Epidermal melanocyte (primary cell): ENCODE results near the gene SYMPK.
"Not testable (repeated sequence)": the region's sequence is repeated elsewhere in the genome, so short reads cannot be mapped to it uniquely, and the experiment has no call there.

ENCODE experiments used
- DNase-seq: peaks from one replicate; pipeline ENCODE4 v3.0.0; 2011; ENCODE audit warnings: low spot score; ENCODE audit not compliant: insufficient read length

Gene SYMPK

GRCh38 chr19:45862564-45863334, at the start of gene SYMPK:
SYMPK (minus strand) TSS chr19:45863147; CDS start chr19:45854495, 8,652 bp downstream.
- DNase-seq = peak; percentile 100

GRCh38 chr19:45911291-45911690, 48.3 kb upstream of the SYMPK start:
- DNase-seq = no peak

- no peak for DNase-seq
These were observed 46.0 kb upstream of the SYMPK start for GRCh38 chr19:45908956-45909355.

GRCh38 chr19:45906221-45906620, 43.3 kb upstream of the SYMPK start:
- no peak for DNase-seq

- no peak for DNase-seq
These were observed 42.1 kb upstream of the SYMPK start for GRCh38 chr19:45905011-45905410.

- peak; percentile 99 for DNase-seq
These were observed 40.0 kb upstream of the SYMPK start for GRCh38 chr19:45902651-45903625.

- peak; percentile 13 for DNase-seq
These were observed 39.1 kb upstream of the SYMPK start, which contains the start of gene MYPOP for GRCh38 chr19:45901912-45902650. MYPOP (minus strand) TSS chr19:45902613; CDS start chr19:45901773, 840 bp downstream.

GRCh38 chr19:45901432-45901911, 38.5 kb upstream of the SYMPK start:
- DNase-seq = peak; percentile 29

GRCh38 chr19:45900738-45901431, 37.9 kb upstream of the SYMPK start:
- peak; percentile 9 for DNase-seq

- DNase-seq = no peak
These were observed 37.1 kb upstream of the SYMPK start for GRCh38 chr19:45899919-45900589.

- DNase-seq = no peak
These were observed 36.3 kb upstream of the SYMPK start for GRCh38 chr19:45899253-45899652.

GRCh38 chr19:45897261-45897812, 34.4 kb upstream of the SYMPK start:
- DNase-seq = no peak

- not testable (repeated sequence) for DNase-seq
These were observed 33.1 kb upstream of the SYMPK start for GRCh38 chr19:45895983-45896599.

GRCh38 chr19:45895519-45895972, 32.6 kb upstream of the SYMPK start:
- no peak for DNase-seq

- DNase-seq = no peak
These were observed 27.9 kb upstream of the SYMPK start for GRCh38 chr19:45890877-45891276.

- no peak for DNase-seq
These were observed 26.4 kb upstream of the SYMPK start for GRCh38 chr19:45889210-45889885.

GRCh38 chr19:45887200-45887710, 24.3 kb upstream of the SYMPK start:
- no peak for DNase-seq

GRCh38 chr19:45886427-45887199, 23.7 kb upstream of the SYMPK start:
- peak; percentile 99 for DNase-seq
